ENCODE measurements around the gene TM9SF3. TPM values are rescaled to one million over a fixed set of nuclear protein-coding genes. Genes with fewer than 3 reads are reported as not detected.
A peak's percentile ranks its signal among the peaks of the same experiment; 100 is the strongest.

The TM9SF3 gene
- total RNA-seq, 1 donor from 2014 or later: 86.1 TPM

DNA sequence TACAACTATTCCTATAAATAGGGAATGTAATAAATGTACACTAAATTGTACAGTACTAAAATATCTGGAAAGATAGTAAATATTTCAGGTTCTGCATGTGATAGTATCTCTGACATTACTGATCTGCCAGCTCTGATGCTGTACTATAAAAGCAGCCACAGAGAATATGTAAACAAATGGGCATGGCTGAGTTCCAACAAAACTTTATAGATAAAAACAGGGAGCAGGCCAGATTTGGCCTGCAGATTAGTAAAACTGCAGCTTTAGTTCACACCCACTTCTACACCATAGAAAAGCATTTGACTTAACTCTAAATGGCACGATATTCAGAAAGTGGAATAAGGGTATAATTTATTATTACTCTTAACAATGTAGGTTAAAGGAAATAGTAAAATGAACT, 54.3 kb downstream of the TM9SF3 start:
- Mint-ChIP-seq H3K27me3 (no peaks in the 10 kb centered on the region), H3K27ac (no peak overlapping the region), H3K9me3 (no peaks in the 10 kb centered on the region), H3K36me3 (ENCODE audit: low read depth) (peaks cover 24% of the 10 kb centered on the region), H3K4me1 (peaks cover 3% of the 10 kb centered on the region), H3K4me3 (no peak overlapping the region)
- intact Hi-C loops (cut with micrococcal nuclease): no loop called here
- no peak for DNase-seq

GRCh38 chr10:96529634-96530279, 57.1 kb downstream of the TM9SF3 start:
- H3K4me3 Mint-ChIP-seq: no peak overlapping the region
- no peaks in the 10 kb centered on the region for H3K27me3 Mint-ChIP-seq
- peaks cover 3% of the 10 kb centered on the region for H3K4me1 Mint-ChIP-seq
- H3K27ac Mint-ChIP-seq: no peak overlapping the region
- no peaks in the 10 kb centered on the region for H3K9me3 Mint-ChIP-seq
- peaks cover 39% of the 10 kb centered on the region for H3K36me3 Mint-ChIP-seq (ENCODE audit: low read depth)
- intact Hi-C loops (cut with micrococcal nuclease): no loop called here
- no peak for DNase-seq

DNA sequence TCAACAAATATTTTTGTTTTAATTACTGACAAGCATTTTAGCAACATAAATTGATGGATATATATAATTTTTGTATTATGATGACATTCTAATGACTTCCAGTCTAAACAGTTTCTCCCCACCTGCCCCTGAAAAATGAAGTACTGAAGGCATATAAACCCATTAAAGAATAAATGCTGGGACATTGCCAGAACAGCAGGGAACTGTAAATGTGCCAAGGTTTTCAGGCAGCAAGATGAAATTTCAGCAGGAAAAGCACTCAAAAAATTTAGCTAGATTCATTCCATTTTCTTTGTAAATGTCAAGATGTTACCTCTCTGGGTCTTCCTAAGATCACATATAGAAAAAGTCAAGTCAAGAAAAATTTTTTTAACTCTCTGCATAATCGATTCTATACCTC, 62.1 kb downstream of the TM9SF3 start:
- Mint-ChIP-seq H3K27me3 (no peaks in the 10 kb centered on the region), H3K9me3 (no peaks in the 10 kb centered on the region), H3K27ac (no peak overlapping the region), H3K4me3 (no peak overlapping the region), H3K36me3 (ENCODE audit: low read depth) (peaks cover 56% of the 10 kb centered on the region), H3K4me1 (no peaks in the 10 kb centered on the region)
- no peak for DNase-seq
- intact Hi-C loops (cut with micrococcal nuclease): no loop called here

DNA sequence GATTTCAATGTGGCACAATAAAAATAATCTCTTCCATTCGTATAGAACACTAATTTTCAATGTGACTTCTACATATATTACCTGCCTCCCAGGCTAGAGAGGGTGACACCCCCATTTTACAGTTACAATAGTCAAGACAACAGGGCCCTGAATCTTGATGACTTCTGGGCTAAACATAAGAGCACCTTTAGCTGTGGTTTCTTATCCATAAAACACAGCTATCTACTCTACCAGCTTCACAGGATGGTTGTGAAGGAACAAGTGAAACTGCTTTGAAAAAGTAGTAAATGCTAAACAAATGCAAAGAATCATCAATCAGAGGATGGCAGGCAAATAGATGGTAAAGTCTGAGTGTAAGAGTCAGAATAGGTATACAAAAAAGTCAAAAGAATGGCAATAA, 69.5 kb downstream of the TM9SF3 start:
- intact Hi-C loops (cut with micrococcal nuclease): no loop called here
- Mint-ChIP-seq H3K4me1 (peaks cover 11% of the 10 kb centered on the region), H3K27ac (no peak overlapping the region), H3K9me3 (no peaks in the 10 kb centered on the region), H3K4me3 (no peak overlapping the region), H3K27me3 (peaks cover 34% of the 10 kb centered on the region), H3K36me3 (ENCODE audit: low read depth) (peaks cover 26% of the 10 kb centered on the region)
- DNase-seq: no peak

GRCh38 chr10:96516337-96516736, 70.5 kb downstream of the TM9SF3 start:
- Mint-ChIP-seq H3K4me3 (no peak overlapping the region), H3K27ac (no peak overlapping the region), H3K36me3 (ENCODE audit: low read depth) (peaks cover 18% of the 10 kb centered on the region), H3K9me3 (no peaks in the 10 kb centered on the region), H3K27me3 (peaks cover 43% of the 10 kb centered on the region), H3K4me1 (peaks cover 13% of the 10 kb centered on the region)
- intact Hi-C loops (cut with micrococcal nuclease): no loop called here
- DNase-seq: no peak

DNA sequence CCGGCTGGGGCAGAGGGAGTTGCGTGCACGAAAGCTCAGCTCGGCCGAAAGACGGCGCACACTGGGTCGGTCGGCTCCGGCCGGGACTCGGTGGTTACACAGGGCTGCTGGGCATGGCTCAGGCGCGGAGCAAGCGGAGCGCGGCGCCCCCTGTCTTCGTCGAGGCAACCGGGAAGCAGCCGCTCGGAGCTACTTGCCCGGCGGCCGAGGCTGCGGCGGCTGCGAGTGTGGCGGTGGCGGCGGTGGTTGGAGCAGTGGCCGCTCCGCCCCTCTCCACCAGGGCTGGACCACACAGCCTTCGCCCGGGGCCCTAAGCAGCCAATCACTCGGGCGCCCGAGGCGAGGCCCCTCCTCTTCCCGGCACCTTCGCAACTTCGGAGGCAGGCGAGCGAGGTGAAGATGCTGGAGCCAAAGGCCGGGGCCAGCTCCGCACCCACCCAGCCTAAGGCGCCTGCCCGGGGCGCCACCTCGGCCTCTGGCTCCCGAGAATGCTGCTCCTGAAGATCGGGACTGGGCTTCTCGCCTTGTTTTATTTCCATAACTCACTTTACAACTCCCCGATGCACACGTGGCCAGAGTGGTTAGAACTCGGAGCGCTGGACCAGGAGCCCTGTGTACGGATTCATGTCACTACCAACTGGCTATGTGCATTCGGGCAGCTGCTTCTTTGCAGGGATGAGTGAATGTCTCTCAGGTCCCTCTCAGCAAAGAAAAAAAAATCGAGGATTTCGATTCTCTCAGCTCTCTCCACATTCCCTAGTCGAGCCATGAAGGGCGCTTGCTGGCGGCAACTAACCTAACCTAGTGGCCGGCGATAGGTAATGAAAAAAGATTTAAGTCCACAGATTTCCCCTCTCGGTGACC, 72.9 kb downstream of the TM9SF3 start, which contains the start of gene TLL2:
Gene TLL2 (minus strand): TSS at position 229 of the 864 bp plus-strand sequence. CDS start 241 bp downstream, outside the sequence.
- H3K27ac Mint-ChIP-seq: no peak within 1 kb of the TSS
- H3K4me3 Mint-ChIP-seq: peak within 1 kb of the TSS; percentile 76
- H3K4me1 Mint-ChIP-seq: peaks cover 13% of the 10 kb centered on the region
- no peaks in the 10 kb centered on the region for H3K9me3 Mint-ChIP-seq
- intact Hi-C loops (cut with micrococcal nuclease): loop anchor here (5.0 kb wide), 3 partner anchors 73 to 318 kb away; partner anchors contain the start of genes LCOR and TM9SF3
- H3K27me3 Mint-ChIP-seq: peaks cover 62% of the 10 kb centered on the region
- H3K36me3 Mint-ChIP-seq (ENCODE audit: low read depth): peaks cover 5% of the 10 kb centered on the region
- DNase-seq: peak; percentile 89

- H3K36me3 Mint-ChIP-seq (ENCODE audit: low read depth): peaks cover 5% of the 10 kb centered on the region
- H3K9me3 Mint-ChIP-seq: no peaks in the 10 kb centered on the region
- peaks cover 66% of the 10 kb centered on the region for H3K27me3 Mint-ChIP-seq
Observed at GRCh38 chr10:96513305-96513697, 73.5 kb downstream of the TM9SF3 start.

GRCh38 chr10:96512524-96513304, 74.1 kb downstream of the TM9SF3 start:
- Mint-ChIP-seq H3K4me1 (peaks cover 13% of the 10 kb centered on the region), H3K27ac (no peak overlapping the region), H3K27me3 (peaks cover 67% of the 10 kb centered on the region), H3K36me3 (ENCODE audit: low read depth) (peaks cover 5% of the 10 kb centered on the region), H3K4me3 (peak overlapping the region; percentile 76), H3K9me3 (no peaks in the 10 kb centered on the region)
- peak; percentile 66 for DNase-seq
- intact Hi-C loops (cut with micrococcal nuclease): loop anchor here (5.0 kb wide), 3 partner anchors 75 to 320 kb away; partner anchors contain the start of genes LCOR and TM9SF3

More at GRCh38 chr10:96513305-96513697, 73.5 kb downstream of the TM9SF3 start:
- Mint-ChIP-seq H3K27ac (no peak overlapping the region), H3K4me1 (peaks cover 13% of the 10 kb centered on the region), H3K4me3 (peak overlapping the region; percentile 76)
- intact Hi-C loops (cut with micrococcal nuclease): loop anchor here (5.0 kb wide), 3 partner anchors 74 to 319 kb away; partner anchors contain the start of genes LCOR and TM9SF3
- peak; percentile 82 for DNase-seq

DNA sequence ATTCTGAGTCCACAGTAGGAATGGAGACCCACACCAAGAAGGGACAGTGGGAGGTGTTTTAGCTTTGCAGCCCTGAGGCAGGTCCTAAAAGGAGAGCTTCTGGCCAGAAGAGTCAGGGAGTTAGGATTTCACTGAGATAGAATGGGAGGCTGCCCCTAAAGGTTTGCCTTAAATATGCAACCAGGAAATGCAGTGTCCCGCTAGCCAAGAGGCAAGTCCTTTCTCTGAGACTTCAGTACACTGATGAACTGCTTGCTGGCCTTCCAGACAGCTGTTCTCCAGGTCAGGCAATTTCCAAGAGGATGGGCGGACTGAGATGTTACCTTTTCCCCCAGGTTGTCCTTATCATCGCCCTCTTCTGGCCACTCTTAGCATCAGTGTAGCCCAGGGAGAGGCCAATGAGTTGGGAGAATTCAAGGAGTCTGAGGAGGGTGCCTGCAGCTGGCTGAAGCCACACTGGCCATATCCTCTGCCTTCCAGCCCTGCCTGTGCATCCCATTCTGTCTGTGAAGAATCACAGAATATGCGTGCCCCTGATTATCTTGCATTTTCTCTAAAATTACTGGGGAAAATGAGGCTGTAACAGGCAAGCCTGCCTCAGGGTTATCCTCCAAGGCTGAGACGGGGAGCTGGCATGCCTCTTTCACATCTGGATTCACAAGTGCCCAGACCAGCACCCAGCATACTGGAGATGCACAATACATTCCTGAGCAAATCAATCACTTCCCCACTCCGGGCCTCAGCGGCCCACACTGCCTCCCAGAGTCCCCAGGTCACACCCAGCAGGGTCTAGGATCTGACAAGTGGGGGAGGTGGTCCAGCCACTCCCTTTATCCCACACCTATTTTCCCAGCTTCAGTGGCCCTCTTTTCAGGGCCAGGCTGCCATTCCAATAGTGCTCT, 75.5 kb downstream of the TM9SF3 start:
- intact Hi-C loops (cut with micrococcal nuclease): loop anchor here (1.0 to 5.0 kb wide), 4 partner anchors 76 to 321 kb away; partner anchors contain the start of genes LCOR and TM9SF3
- peak overlapping the region; percentile 76 for H3K4me3 Mint-ChIP-seq
- H3K27ac Mint-ChIP-seq: no peak overlapping the region
- DNase-seq: peak; percentile 74
- peaks cover 11% of the 10 kb centered on the region for H3K4me1 Mint-ChIP-seq
- H3K36me3 Mint-ChIP-seq (ENCODE audit: low read depth): peaks cover 2% of the 10 kb centered on the region
- H3K9me3 Mint-ChIP-seq: no peaks in the 10 kb centered on the region
- H3K27me3 Mint-ChIP-seq: peaks cover 67% of the 10 kb centered on the region

GRCh38 chr10:96509017-96509641, 77.7 kb downstream of the TM9SF3 start:
- no peak for DNase-seq
- intact Hi-C loops (cut with micrococcal nuclease): no loop called here
- H3K4me1 Mint-ChIP-seq: peaks cover 6% of the 10 kb centered on the region
- no peaks in the 10 kb centered on the region for H3K36me3 Mint-ChIP-seq (ENCODE audit: low read depth)
- H3K9me3 Mint-ChIP-seq: no peaks in the 10 kb centered on the region
- peaks cover 46% of the 10 kb centered on the region for H3K27me3 Mint-ChIP-seq
- no peak overlapping the region for H3K27ac Mint-ChIP-seq
- H3K4me3 Mint-ChIP-seq: no peak overlapping the region

DNA sequence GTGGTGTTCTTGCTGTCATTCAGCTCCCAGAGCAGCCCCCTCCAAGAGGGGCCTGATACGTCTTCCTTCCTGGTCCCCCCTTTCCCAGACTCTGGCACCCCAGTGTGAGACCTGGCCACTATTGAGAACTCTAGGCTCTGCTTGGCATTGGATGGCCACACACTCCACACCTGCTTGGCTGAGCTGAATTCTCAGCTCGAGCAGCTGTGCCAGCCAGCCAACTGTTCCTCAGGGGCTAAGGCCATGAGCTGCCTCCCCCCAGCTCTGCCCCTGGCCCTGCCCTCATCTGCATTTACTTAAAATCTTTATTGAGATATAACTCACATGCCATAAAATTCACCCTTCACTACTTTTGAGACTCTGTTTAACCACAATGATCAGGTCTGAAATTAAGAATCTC, 79.8 kb downstream of the TM9SF3 start:
- H3K27ac Mint-ChIP-seq: no peak overlapping the region
- no peak overlapping the region for H3K4me3 Mint-ChIP-seq
- peaks cover 1% of the 10 kb centered on the region for H3K4me1 Mint-ChIP-seq
- peaks cover 36% of the 10 kb centered on the region for H3K27me3 Mint-ChIP-seq
- intact Hi-C loops (cut with micrococcal nuclease): no loop called here
- no peaks in the 10 kb centered on the region for H3K36me3 Mint-ChIP-seq (ENCODE audit: low read depth)
- no peak for DNase-seq
- no peaks in the 10 kb centered on the region for H3K9me3 Mint-ChIP-seq

All from activated CD4-positive, alpha-beta T cell treated with anti-CD3 and anti-CD28 coated beads, Interleukin-2, amount 10 ng/mL, durations not matched to agents 24 days and 14 days (primary cell).